Muscle layer of duodenum (tissue), 2 donors: Measurements from ENCODE around the gene URM1.
"Not testable (repeated sequence)": the region's sequence is repeated elsewhere in the genome, so short reads cannot be mapped to it uniquely, and the experiment has no call there.

Experiments used
- H3K27ac ChIP-seq: one replicate; pipeline ENCODE4 v1.7.0; 2013; ENCODE audit warnings: mild to moderate bottlenecking, low read length
- H3K27me3 ChIP-seq: one replicate; pipeline ENCODE4 v1.7.0; 2013; ENCODE audit warnings: low read depth, mild to moderate bottlenecking, control low read depth, low read length
- H3K36me3 ChIP-seq, 2 donors: one replicate each; pipeline ENCODE4 v1.7.0; 2013; ENCODE audit warnings: low read length in 2 of 2, control low read depth in 1 of 2, mild to moderate bottlenecking in 1 of 2; ENCODE audit not compliant: insufficient read depth in 2 of 2, control insufficient read depth in 1 of 2
- H3K4me1 ChIP-seq, 2 donors: one replicate each; pipeline ENCODE4 v1.7.0; 2013; ENCODE audit warnings: low read length in 2 of 2, mild to moderate bottlenecking in 2 of 2, control low read depth in 1 of 2, moderate library complexity in 1 of 2; ENCODE audit not compliant: insufficient read depth in 2 of 2, control insufficient read depth in 1 of 2
- H3K4me3 ChIP-seq, 2 donors: one replicate each; pipeline ENCODE4 v1.7.0; 2013; ENCODE audit warnings: low read length in 2 of 2, low read depth in 1 of 2, mild to moderate bottlenecking in 1 of 2
- H3K9me3 ChIP-seq, 2 donors: one replicate each; pipeline ENCODE4 v1.7.0; 2013; ENCODE audit warnings: low read length in 2 of 2, control low read depth in 1 of 2, mild to moderate bottlenecking in 1 of 2; ENCODE audit not compliant: control insufficient read depth in 1 of 2
- donor health status: healthy.

The URM1 gene

GRCh38 chr9:128422783-128423150, 51.6 kb downstream of the URM1 start:
- peaks cover 10% of the 10 kb centered on the region for H3K27me3 ChIP-seq
- peaks cover 0 to 25% of the 10 kb centered on the region in 2 donors for H3K4me1 ChIP-seq
- no peak overlapping the region for H3K4me3 ChIP-seq
- H3K36me3 ChIP-seq: peaks cover 0 to 3% of the 10 kb centered on the region in 2 donors
- H3K27ac ChIP-seq: no peak overlapping the region
- H3K9me3 ChIP-seq: no peaks in the 10 kb centered on the region

GRCh38 chr9:128423356-128423755, 52.2 kb downstream of the URM1 start:
- not testable (repeated sequence) for H3K36me3 ChIP-seq, H3K4me3 ChIP-seq, H3K27ac ChIP-seq, H3K27me3 ChIP-seq, H3K9me3 ChIP-seq
- peaks cover 0 to 25% of the 10 kb centered on the region in 2 donors for H3K4me1 ChIP-seq

- H3K36me3 ChIP-seq: peaks cover 0 to 11% of the 10 kb centered on the region in 2 donors
- no peak overlapping the region for H3K27ac ChIP-seq
- no peaks in the 10 kb centered on the region for H3K9me3 ChIP-seq
- peaks cover 0 to 19% of the 10 kb centered on the region in 2 donors for H3K4me1 ChIP-seq
- peaks cover 3% of the 10 kb centered on the region for H3K27me3 ChIP-seq
- H3K4me3 ChIP-seq: no peak overlapping the region
Measured at GRCh38 chr9:128424268-128424780, 53.1 kb downstream of the URM1 start.

GRCh38 chr9:128428644-128429512, 57.7 kb downstream of the URM1 start:
- no peak overlapping the region for H3K27ac ChIP-seq
- H3K4me1 ChIP-seq: no peaks in the 10 kb centered on the region
- no peaks in the 10 kb centered on the region for H3K9me3 ChIP-seq
- no peaks in the 10 kb centered on the region for H3K27me3 ChIP-seq
- no peak overlapping the region for H3K4me3 ChIP-seq
- peaks cover 0 to 20% of the 10 kb centered on the region in 2 donors for H3K36me3 ChIP-seq

GRCh38 chr9:128429513-128430086, 58.4 kb downstream of the URM1 start:
- H3K27ac ChIP-seq: no peak overlapping the region
- H3K36me3 ChIP-seq: peaks cover 0 to 20% of the 10 kb centered on the region in 2 donors
- H3K27me3 ChIP-seq: no peaks in the 10 kb centered on the region

GRCh38 chr9:128431207-128431606, 60.0 kb downstream of the URM1 start:
- Histone ChIP-seq H3K4me3 (no peak overlapping the region), H3K27ac (no peak overlapping the region), H3K4me1 (no peaks in the 10 kb centered on the region), H3K9me3 (no peaks in the 10 kb centered on the region), H3K27me3 (no peaks in the 10 kb centered on the region), H3K36me3 (peaks cover 0 to 25% of the 10 kb centered on the region in 2 donors)

More at GRCh38 chr9:128429513-128430086, 58.4 kb downstream of the URM1 start:
- no peaks in the 10 kb centered on the region for H3K4me1 ChIP-seq
- H3K4me3 ChIP-seq: no peak overlapping the region
- H3K9me3 ChIP-seq: no peaks in the 10 kb centered on the region

- peaks cover 0 to 22% of the 10 kb centered on the region in 2 donors for H3K36me3 ChIP-seq
- no peaks in the 10 kb centered on the region for H3K27me3 ChIP-seq
- H3K4me3 ChIP-seq: no peak overlapping the region
- no peak overlapping the region for H3K27ac ChIP-seq
- no peaks in the 10 kb centered on the region for H3K9me3 ChIP-seq
- peaks cover 0 to 9% of the 10 kb centered on the region in 2 donors for H3K4me1 ChIP-seq
Measured at GRCh38 chr9:128434340-128434739, 63.2 kb downstream of the URM1 start.

GRCh38 chr9:128435611-128436010, 64.4 kb downstream of the URM1 start:
- H3K36me3 ChIP-seq: peaks cover 0 to 22% of the 10 kb centered on the region in 2 donors
- H3K27ac ChIP-seq: no peak overlapping the region
- H3K4me1 ChIP-seq: peaks cover 0 to 9% of the 10 kb centered on the region in 2 donors
- no peaks in the 10 kb centered on the region for H3K27me3 ChIP-seq
- no peak overlapping the region for H3K4me3 ChIP-seq
- H3K9me3 ChIP-seq: no peaks in the 10 kb centered on the region

GRCh38 chr9:128438343-128439109, 67.4 kb downstream of the URM1 start:
- Histone ChIP-seq H3K9me3 (no peaks in the 10 kb centered on the region), H3K4me1 (peaks cover 0 to 9% of the 10 kb centered on the region in 2 donors), H3K27ac (no peak overlapping the region), H3K27me3 (no peaks in the 10 kb centered on the region), H3K4me3 (no peak overlapping the region), H3K36me3 (peaks cover 0 to 10% of the 10 kb centered on the region in 2 donors)

GRCh38 chr9:128439273-128439672, 68.1 kb downstream of the URM1 start:
- H3K9me3 ChIP-seq: no peaks in the 10 kb centered on the region
- H3K27ac ChIP-seq: no peak overlapping the region
- no peaks in the 10 kb centered on the region for H3K27me3 ChIP-seq
- no peak overlapping the region for H3K4me3 ChIP-seq
- peaks cover 0 to 9% of the 10 kb centered on the region in 2 donors for H3K4me1 ChIP-seq
- peaks cover 0 to 10% of the 10 kb centered on the region in 2 donors for H3K36me3 ChIP-seq
